ENCODE results near the gene RBM7. TPM values are rescaled to one million over a fixed set of nuclear protein-coding genes. Genes with fewer than 3 reads are reported as not detected.

Gene RBM7
- polyA plus RNA-seq, 3 donors, result 46.9 to 55.1 (median 48.2) TPM

- no peak for DNase-seq
Observed at GRCh38 chr11:114440971-114441763, 40.7 kb downstream of the RBM7 start.

- DNase-seq, result no peak
Observed at GRCh38 chr11:114441921-114442320, 41.5 kb downstream of the RBM7 start.

- no peak for DNase-seq
Observed at GRCh38 chr11:114442536-114442935, 42.1 kb downstream of the RBM7 start.

DNA sequence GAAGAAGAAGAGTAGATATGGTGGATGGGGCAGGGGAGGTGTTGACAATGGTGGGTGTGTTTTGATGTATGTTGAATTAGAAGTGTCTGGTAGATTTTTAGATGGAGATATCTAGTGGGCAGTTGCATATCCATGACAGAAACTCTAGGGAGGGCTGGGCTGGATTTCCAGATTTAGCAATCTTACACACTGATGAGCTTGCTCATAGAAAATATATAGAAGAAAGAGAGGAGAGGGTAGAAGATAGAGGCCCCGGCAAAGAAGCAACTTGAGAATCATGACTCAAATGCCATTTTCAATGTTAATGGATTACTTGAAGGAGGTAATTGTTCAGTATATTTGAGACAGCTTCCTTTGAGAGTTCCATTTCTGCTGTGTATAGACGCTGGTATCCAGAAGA, 47.0 kb downstream of the RBM7 start:
- DNase-seq, result no peak

DNA sequence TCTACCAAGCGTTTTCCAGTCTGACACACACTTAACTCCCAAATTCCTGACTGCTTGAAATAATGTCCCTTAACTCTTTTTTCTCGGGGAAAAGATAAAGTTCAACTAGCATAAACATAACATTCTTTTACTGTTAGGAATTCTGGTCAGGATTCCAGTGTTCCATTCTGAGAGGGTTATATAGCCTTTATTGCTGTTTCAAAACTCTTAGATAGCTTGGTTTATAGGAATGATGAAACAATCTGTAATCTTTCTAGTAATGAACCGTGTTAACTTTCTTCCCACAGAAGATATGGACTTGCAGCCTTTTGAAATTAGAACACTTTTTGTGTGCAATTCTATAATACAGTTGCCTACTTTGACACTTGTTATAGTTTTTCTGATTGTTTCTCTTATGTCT, 47.4 kb downstream of the RBM7 start:
- DNase-seq, result no peak

DNA sequence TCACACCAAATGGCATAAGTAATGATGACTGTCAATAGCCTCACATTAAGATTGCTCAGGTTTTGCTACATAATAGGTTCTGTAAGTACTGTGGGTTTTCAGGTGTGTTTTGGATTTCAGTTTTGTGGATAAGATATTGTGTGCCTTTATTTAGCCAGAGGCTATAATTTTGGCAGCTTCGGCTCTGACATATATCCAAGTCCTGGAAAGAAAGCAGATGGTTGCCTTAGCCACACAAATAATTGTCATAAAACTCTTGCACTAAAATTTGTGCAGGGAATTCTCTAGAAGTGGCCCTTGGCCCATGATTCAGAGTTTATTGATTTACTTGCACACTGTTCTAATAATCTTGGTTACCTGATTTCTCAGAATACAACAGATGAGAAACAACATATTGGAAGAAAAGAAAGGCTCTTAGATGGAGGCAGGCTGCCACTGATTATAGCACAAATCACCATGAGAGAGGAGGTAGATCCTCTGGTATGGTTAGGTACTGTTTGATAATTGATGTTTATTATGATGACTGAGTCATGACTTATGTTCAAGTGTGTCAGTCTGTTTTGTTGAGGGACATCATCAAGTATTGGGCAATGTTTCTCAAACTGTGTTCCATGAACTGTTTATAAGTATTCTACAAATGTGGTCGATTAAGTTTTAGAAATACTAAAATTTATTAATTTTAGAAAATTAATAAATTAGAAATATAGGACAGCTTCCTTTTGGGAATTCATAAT, 48.5 kb downstream of the RBM7 start:
- DNase-seq, result no peak

- DNase-seq, result no peak
Observed at GRCh38 chr11:114449845-114450244, 49.4 kb downstream of the RBM7 start.

GRCh38 chr11:114452399-114452798, 51.9 kb downstream of the RBM7 start:
- no peak for DNase-seq

Other genes starting within 250 kb of the RBM7 start
- gene NNMT, start 104.3 kb upstream of the RBM7 start, polyA plus RNA-seq (ENCODE audit: insufficient read length in 3 of 3), result under 1 TPM; 0.39 to 0.77 (median 0.53) TPM
- gene C11orf71, start 155 bp upstream of the RBM7 start, polyA plus RNA-seq (ENCODE audit: insufficient read length in 3 of 3), result 10 to 100 TPM; 15.8 to 18.3 (median 18.0) TPM
- gene REXO2, start 38.8 kb downstream of the RBM7 start, polyA plus RNA-seq (ENCODE audit: insufficient read length in 3 of 3), result 100 to 1,000 TPM in 2 of 3 donors, 10 to 100 TPM in 1; 99.0 to 129 (median 117) TPM
- under 1 TPM in 2 of 3 donors, not detected in 1; 0.04 to 0.16 TPM for gene NXPE1, start 159.2 kb downstream of the RBM7 start, polyA plus RNA-seq (ENCODE audit: insufficient read length in 3 of 3)
- under 1 TPM in 1 of 3 donors, not detected in 2; 0.21 TPM for gene NXPE4, start 195.1 kb downstream of the RBM7 start, polyA plus RNA-seq (ENCODE audit: insufficient read length in 3 of 3)

Measured in renal pelvis (tissue), 4 donors.